GM10248 (cell line): ENCODE data around the gene NTRK3.

Experiments
- CTCF ChIA-PET: fragments of 300-600 bp; sonication (Branson Sonifier 250); formaldehyde crosslinking; extraction: SDS; loops from one replicate; lab custom pipeline; 2021; ENCODE audit warnings: antibody characterized with exemption; lab: Yijun Ruan, JAX
- POLR2A ChIA-PET: fragments of 350-650 bp; sonication (Branson Sonifier 250); formaldehyde crosslinking; extraction: SDS; loops from one replicate; lab custom pipeline; 2020; ENCODE audit warnings: antibody characterized with exemption; lab: Yijun Ruan, JAX
- DNase-seq: peaks from one replicate; pipeline ENCODE4 v3.0.0; 2012; ENCODE audit errors: extremely low spot score
- TF ChIP-seq, protein P1 (sequence below): IDR thresholded peaks from 2 replicates; pipeline ENCODE4 v1.5.1; 2012; ENCODE audit warnings: mild to moderate bottlenecking, low read depth; ENCODE audit errors: extremely low read depth, missing control alignments, control extremely low read depth

NTRK3 gene

DNA sequence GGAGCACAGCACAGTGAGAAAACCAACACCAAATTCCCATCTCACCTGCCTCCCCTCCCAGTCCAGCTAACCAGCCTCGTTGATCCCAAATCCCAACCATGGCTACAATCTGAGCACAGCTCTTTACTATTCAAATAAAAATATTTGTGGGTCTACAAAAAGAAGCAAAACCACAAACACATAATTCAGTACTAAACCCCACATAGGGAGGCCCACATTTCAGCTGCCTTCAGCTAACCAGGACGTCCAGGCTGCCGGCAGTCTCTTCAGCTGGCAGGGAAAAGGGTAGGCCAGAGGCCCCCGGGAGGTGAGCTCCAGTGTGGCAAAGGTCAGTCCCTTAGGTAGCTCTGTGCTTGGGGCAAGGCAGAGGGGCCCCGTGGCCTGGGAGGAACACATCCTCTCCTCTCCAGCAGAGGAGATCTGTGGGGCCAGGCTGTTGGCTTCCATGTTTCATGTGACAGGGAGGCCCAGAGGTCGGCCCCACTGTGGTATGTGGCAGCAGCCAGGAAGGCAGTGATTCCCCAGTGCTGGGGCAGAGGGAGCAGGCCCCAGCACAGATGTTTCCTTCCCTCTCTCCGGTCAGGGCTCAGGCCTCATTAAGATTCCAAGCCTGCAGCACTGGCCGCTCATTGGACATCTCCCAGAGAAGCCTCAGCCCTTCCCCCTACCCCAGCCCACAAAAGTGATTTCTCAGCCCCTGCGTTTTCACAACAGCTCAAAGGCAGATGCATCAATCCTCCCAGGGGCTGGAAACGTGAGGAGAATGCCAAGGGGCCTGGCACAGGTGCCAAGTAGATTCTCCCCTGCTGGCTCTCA lies 381.4 kb downstream of the NTRK3 start:
- ChIA-PET CTCF (interaction anchor here (2.3 kb wide), 1 partner anchor 8 kb away, joined by 5 read pairs; no protein-coding TSS in a partner anchor), POLR2A (no interaction called here)
- TF ChIP-seq, protein P1, sequence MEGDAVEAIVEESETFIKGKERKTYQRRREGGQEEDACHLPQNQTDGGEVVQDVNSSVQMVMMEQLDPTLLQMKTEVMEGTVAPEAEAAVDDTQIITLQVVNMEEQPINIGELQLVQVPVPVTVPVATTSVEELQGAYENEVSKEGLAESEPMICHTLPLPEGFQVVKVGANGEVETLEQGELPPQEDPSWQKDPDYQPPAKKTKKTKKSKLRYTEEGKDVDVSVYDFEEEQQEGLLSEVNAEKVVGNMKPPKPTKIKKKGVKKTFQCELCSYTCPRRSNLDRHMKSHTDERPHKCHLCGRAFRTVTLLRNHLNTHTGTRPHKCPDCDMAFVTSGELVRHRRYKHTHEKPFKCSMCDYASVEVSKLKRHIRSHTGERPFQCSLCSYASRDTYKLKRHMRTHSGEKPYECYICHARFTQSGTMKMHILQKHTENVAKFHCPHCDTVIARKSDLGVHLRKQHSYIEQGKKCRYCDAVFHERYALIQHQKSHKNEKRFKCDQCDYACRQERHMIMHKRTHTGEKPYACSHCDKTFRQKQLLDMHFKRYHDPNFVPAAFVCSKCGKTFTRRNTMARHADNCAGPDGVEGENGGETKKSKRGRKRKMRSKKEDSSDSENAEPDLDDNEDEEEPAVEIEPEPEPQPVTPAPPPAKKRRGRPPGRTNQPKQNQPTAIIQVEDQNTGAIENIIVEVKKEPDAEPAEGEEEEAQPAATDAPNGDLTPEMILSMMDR, result no peak
- DNase-seq, result no peak

DNA sequence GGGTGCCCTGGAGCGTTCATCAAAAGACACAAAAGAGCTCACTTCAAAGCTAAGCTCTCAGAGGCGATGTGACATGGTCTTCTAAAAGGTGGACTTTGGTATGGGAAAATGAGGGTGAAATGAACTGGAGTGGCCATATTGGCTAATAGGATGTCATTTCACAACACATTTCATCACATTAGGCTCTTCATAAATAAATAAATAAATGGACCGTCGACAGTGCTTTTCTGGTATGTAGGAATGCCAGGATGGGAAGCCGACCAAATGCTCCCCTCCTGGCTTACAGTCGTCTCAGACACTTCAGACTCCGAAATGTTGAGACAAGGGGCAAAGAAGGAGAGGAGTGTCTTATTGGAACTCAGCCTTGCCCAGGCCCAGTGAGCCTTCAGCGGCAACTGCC lies 383.0 kb downstream of the NTRK3 start:
- POLR2A ChIA-PET, result no interaction called here
- CTCF ChIA-PET, result interaction anchor here (2.3 kb wide), 1 partner anchor 9 kb away, joined by 5 read pairs; no protein-coding TSS in a partner anchor
- DNase-seq, result no peak
- TF ChIP-seq, protein P1, result no peak

DNA sequence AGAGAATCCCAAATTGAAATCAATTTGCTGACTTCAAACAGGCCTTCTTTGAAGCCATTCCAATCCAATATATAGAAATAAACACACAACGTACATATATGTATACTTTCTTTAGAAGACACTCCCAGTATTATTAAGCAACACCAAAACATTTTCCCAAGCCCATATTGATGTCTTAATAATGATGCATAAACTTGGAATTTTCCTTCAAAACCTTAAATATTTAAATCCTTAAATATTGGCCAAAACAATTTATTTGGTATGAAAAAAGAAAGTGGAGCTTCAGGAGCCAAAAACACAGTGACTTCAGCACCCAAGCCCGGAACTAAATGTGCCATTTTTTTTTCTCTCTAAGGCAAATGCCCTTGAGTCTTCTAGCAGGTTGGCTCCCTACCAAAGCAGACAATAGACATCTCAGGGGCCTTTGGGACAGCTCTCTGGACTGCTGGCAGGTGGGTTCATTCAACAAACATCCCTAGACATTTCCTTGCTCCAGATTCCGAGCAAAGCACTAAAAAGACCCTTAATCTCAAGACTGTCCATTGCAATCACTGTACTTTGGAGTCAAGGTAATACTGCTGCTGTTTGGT lies 384.7 kb downstream of the NTRK3 start:
- ChIA-PET CTCF (no interaction called here), POLR2A (no interaction called here)
- TF ChIP-seq, protein P1, result no peak
- no peak for DNase-seq

DNA sequence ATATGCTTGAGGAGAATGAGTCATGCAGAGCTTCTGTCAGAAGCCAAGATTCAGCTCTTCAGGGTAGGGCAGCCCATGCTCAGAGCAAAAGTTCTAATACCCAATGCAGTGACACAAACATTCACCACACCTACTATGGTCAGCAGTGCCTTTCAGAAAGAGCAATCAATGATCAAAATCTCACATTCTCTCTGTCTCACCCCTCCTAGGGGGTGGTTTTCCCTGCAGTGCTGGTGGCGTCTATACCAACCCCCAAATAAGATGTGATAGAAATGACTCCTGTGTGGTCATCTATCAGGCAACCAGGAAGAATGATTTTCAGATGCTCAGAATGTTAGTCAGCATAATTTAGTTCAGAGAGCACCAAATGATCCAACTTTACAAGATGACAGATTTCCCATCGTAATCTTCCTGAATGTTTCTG lies 385.3 kb downstream of the NTRK3 start:
- TF ChIP-seq, protein P1, result no peak
- CTCF ChIA-PET, result no interaction called here
- DNase-seq, result no peak
- POLR2A ChIA-PET, result no interaction called here

DNA sequence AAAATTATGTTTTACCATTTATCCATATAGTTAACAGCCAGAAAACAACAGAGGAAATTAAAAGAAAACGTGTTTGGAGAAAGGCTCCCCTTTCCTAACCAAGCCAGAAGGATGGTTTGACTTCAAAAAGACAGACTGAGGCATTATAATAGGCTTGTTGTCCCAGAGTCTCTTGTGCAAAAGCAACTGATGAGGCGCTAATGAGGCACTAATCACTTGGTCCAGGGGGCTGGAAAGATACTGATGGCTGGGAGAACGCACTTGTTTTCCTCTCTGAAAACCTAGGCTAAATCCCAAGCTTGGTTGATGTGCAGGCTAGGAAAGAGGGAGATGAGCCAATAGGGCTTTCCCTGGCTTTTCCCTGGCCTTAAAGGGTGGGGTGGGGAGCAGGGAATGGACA lies 389.6 kb downstream of the NTRK3 start:
- ChIA-PET CTCF (no interaction called here), POLR2A (no interaction called here)
- DNase-seq, result no peak
- TF ChIP-seq, protein P1, result no peak

DNA sequence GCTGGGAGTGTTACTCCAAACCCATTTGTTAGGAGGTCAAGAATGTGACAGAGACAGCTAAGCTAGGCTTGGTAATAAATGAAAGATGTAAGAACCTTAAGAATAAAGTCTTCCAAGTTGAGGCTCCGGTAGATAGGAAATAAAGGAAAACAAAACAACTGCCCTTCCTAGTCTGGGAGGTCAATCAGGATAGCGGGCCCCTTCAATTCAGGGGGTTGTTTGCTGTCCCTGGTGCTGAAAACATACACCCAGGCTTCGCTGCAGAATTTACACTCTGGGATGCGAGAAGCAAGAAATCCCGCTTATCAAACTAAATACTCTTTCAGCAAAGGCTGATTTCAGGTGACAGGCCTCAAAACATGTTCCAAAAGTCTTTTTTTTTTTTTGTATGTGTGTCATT lies 393.4 kb downstream of the NTRK3 start:
- DNase-seq, result no peak
- TF ChIP-seq, protein P1, result no peak
- CTCF ChIA-PET, result no interaction called here
- POLR2A ChIA-PET, result no interaction called here
